SK-N-SH treated with all-trans-retinoic acid at 6 μM for 48 hours (cell line): ENCODE data around the gene PDZD4.

Experiments
- BACH2 ChIP-seq: fragments of 250-450 bp; sonication (Bioruptor Pico); IDR thresholded peaks from 2 replicates; pipeline ENCODE4 v1.9.0; 2021; ENCODE audit warnings: mild to moderate bottlenecking, borderline replicate concordance
- CSDC2 ChIP-seq: fragments of 250-450 bp; sonication (Bioruptor Pico); IDR thresholded peaks from 2 replicates; pipeline ENCODE4 v1.5.0; 2020; ENCODE audit warnings: mild to moderate bottlenecking, moderate library complexity
- PPARA ChIP-seq: fragments of 250-450 bp; sonication (Bioruptor Pico); IDR thresholded peaks from 2 replicates; pipeline ENCODE4 v1.5.0; 2020; ENCODE audit warnings: mild to moderate bottlenecking, borderline replicate concordance
- ZNF565 ChIP-seq: fragments of 450-650 bp; formaldehyde crosslinking; conservative IDR thresholded peaks from 2 replicates; pipeline ENCODE4 v1.5.0; 2020; ENCODE audit warnings: low read depth, mild to moderate bottlenecking, moderate library complexity
- TF ChIP-seq, protein P1 (sequence below): fragments of 250-450 bp; sonication (Bioruptor Pico); IDR thresholded peaks from 2 replicates; pipeline ENCODE4 v1.5.1; 2020; ENCODE audit warnings: low read depth, mild to moderate bottlenecking, moderate library complexity

DNA sequence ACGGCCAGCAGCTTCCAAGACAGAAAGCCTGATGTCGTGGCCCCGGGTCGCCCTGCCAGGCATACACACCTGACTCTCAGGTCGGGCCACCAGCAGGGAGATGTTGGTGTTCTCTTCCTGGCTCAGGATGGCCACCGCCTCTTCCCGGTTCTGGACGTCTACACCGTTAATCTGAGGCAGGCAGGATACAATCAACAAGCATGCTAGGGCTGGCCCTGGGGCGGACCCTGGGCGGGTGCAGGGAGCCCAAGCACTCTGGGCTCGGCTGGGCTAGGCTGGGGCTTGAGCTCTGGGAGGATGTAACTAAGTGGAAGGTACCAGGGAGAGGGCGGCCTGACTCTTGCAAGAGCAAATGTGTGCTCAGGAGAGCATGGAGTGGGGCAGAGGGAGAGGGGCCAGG is 24.9 kb downstream of the PDZD4 start:
- TF ChIP-seq, protein P1, sequence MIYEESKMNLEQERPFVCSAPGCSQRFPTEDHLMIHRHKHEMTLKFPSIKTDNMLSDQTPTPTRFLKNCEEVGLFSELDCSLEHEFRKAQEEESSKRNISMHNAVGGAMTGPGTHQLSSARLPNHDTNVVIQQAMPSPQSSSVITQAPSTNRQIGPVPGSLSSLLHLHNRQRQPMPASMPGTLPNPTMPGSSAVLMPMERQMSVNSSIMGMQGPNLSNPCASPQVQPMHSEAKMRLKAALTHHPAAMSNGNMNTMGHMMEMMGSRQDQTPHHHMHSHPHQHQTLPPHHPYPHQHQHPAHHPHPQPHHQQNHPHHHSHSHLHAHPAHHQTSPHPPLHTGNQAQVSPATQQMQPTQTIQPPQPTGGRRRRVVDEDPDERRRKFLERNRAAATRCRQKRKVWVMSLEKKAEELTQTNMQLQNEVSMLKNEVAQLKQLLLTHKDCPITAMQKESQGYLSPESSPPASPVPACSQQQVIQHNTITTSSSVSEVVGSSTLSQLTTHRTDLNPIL (CRISPR knock-in tag): no peak
- TF ChIP-seq CSDC2 (CRISPR knock-in tag): no peak
- no peak for TF ChIP-seq PPARA (CRISPR knock-in tag)
- TF ChIP-seq BACH2 (CRISPR knock-in tag): no peak
- no peak for TF ChIP-seq ZNF565 (CRISPR knock-in tag)
